GM11168 (cell line): ENCODE measurements around the gene ARX.

Experiments
- in situ Hi-C: fragments of 300-500 bp; cut with MboI; formaldehyde crosslinking; loops from one replicate; pipeline ENCODE4 v1.12.0; 2022; ENCODE audit warnings: low sequenced_read_pairs; ENCODE audit not compliant: unreplicated experiment

The ARX gene

GRCh38 chrX:24954732-24955131, 61.0 kb downstream of the ARX start:
- in situ Hi-C loops, result no loop called here
